GM19043 (cell line): Measurements from ENCODE around the gene COG7.
"Not testable (repeated sequence)": the region's sequence is repeated elsewhere in the genome, so short reads cannot be mapped to it uniquely, and the experiment has no call there.

Source experiments
- ATAC-seq: cut with Tn5 transposase; IDR thresholded peaks from one replicate; pipeline ENCODE4 v1.9.1; 2021; ENCODE audit warnings: low read depth; ENCODE audit not compliant: unreplicated experiment

Gene COG7

DNA sequence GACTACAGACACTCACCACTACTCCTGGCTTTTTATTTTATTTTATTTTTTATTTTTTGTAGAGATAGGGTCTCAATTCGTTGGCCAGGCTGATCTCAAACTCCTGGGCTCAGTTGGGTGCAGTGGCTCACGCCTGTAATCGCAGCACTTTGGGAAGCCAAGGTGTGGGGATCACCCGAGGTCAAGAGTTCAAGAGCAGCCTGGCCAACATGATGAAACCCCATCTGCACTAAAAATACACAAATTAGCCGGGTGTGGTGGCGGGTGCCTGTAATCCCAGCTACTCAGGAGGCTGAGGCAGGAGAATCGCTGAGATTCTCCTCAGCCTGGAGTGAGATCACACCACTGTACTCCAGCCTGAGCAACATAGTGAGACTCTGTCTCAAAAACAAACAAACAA lies 86.6 kb downstream of the COG7 start:
- ATAC-seq, result not testable (repeated sequence)

DNA sequence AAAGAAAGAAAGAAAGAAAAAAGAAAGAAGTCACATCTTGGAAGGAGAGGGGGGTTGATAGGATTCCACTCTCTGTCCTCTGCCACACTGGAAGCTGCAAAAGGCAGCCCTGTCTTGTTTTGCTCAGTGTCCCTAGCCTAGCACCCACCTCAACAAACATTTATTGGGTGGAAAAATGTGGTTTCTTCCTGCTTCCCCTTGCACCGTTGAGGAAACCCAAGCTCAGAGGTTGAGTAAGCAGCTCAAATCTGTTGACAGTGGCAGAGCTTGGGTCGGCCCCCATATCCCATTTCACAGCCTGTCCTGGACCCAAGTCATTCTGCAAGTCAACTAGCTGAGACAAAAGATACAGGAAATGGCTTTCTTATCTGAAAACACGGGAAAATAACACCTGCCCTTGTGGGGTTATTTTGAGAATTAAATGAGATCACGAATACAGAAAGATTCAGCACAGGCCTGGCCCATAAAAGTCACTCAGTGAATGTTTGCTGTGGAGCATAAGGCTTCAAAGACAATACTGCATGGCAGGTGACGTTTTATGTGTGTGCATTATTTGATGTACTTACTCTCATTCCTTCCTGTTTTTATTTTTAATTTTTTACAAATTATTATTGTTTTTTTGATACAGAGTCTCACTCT lies 87.3 kb downstream of the COG7 start:
- ATAC-seq, result no peak

DNA sequence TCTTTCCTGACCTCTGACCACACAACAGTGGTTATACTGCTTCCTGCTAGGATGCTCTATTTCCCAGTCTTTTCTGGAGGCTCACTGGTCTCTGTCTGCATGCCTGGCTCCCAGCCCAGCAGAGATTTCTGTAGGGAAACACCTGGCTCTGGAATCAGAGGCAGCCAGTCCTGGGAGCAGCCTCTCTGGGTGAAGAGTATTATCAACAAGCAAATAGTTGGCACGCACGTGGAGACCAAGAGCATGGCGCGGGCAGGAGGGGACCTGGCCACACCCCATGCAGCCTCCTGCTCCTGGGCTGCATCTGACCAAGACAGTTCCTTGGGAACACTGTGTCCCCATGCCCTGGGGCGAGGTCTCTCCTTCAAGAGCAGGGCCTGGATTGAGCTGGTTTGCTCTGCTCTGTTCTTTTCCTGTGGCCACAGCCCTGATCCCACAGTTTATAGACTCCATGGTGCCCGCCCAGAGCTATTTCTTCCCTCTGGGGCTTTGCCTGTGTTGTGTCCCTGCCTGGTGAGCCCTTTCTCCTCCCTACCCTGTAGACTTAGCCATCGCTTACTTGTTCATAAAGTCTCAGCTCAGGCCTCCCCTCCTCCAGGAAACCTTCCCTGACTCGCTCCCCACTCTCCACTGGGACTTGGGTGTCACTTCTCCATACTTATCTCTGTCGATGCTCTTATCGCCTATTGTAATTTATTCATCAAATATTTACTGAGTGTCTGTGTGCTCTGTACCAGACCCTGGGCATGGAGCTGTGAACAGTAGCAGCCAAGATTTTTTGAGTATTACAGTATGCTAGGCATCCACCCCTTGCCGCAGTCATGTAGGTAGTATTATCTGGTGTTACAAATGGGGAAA lies 90.3 kb downstream of the COG7 start:
- ATAC-seq, result no peak

- ATAC-seq, result no peak
Measured at GRCh38 chr16:23359092-23359760, 93.8 kb downstream of the COG7 start.

GRCh38 chr16:23357761-23358290 lies 95.2 kb downstream of the COG7 start:
- ATAC-seq, result no peak

DNA sequence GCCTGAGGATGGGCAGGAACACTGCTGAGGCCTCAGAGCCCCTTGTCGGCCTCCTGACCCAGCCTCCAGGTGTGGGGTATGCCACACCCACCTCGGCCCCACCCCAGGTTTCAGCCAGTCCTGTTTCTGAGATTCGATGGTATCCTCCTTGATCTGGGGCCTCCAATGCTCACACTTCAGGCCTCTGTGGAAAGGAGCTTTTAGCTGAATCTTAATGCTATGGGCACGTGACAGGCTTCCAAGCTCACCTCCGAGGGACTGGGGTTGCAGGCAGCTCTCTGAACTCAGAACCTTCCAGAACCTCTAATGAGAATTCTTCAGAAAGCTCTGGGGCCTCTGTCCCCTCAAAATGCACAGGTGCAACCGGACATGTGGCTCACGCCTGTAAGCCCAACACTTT lies 96.0 kb downstream of the COG7 start:
- no peak for ATAC-seq

- ATAC-seq, result no peak
Measured at GRCh38 chr16:23355106-23355670, 97.8 kb downstream of the COG7 start.

DNA sequence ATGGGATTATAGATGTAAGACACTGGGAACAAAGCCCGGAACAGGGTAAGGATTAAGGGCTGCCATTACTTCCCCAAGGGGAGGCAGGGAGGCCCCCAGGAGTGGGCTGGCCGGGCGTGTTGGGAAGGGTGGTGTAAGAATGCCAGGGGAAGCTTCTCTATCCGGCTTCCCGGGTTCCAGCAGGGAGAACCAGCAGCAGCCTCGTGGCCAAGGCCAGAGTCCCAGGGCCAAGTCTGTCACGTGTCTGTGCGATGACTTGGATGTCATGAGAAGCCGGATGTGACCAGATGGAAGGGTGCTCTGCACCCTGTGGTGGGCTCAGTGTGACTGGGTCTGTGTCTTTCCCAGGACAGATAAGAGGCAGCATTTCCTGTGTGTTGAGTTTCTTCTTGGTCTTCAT lies 98.7 kb downstream of the COG7 start:
- no peak for ATAC-seq

DNA sequence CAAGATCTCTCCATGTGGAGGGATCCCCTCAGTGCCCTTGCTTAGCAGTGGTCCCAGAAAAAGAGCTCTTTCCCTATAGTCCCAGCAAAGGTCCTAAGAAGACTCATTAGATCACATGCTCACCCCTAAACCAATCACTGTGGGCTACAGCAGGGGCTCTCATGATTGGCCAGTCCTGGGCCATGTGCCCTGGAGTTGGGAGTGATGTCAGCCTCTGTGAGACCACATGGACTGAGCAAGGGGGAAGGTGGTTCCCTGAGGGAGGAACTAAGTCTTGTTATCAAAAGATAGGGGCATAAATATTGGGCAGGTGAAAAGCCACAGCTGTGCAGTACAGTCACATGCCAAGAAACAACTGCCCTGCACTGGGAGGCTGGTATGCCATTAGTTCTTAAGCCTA lies 99.5 kb downstream of the COG7 start:
- no peak for ATAC-seq

- no peak for ATAC-seq
Measured at GRCh38 chr16:23351360-23351759, 101.6 kb downstream of the COG7 start.

DNA sequence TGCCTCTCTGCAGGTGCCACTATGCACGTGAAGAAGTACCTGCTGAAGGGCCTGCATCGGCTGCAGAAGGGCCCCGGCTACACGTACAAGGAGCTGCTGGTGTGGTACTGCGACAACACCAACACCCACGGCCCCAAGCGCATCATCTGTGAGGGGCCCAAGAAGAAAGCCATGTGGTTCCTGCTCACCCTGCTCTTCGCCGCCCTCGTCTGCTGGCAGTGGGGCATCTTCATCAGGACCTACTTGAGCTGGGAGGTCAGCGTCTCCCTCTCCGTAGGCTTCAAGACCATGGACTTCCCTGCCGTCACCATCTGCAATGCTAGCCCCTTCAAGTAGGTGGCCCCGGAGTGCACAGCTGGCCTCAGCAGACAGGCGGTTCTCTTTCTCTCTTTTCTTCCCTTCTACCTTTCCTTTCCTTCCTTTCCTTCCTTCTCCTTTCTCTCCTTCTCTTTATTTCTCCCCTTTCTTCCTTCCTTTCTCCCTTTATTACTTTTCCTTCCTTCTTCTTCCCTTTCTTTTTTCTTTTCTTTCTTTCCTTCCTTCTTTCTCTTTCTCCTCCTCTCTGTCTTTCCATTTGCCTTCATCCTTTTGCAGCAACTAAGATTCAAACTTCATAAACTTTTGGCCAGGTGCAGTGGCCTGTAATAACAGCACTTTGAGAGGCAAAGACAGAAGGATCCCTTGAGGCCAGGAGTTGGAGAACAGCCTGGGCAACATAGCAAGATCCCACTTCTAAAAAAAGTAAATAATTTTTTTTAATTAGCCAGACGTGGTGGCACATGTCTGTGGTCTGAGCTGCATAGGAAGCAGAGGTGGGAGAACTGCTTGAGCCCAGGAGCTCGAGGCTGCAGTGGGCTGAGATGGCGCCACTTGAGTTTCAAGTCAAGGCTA lies 104.2 kb downstream of the COG7 start:
- ATAC-seq, result no peak

GRCh38 chr16:23345237-23345636 lies 107.8 kb downstream of the COG7 start:
- no peak for ATAC-seq

GRCh38 chr16:23343643-23344612 lies 109.1 kb downstream of the COG7 start:
- ATAC-seq, result no peak

DNA sequence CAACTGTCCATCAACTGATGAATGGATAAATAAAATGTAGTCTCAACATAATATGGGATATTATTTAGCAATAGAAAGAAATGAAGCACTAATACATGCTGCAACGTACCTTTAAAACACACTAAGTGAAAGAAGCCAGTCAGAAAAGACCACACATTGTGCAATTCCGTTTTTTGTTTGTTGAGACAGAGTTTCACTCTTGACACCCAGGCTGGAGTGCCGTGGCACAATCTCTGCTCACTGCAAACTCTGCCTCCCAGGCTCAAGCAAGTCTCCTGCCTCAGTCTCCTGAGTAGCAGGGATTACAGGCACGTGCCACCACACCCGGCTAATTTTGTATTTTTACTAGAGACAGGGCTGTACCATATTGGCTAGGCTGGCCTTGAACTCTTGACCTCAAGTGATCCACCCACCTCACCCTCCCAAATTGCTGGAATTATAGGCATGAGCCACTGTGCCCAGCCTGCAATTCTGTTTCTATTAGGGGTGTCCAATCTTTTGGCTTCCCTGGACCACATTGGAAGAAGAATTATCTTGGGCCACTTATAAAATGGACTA lies 110.8 kb downstream of the COG7 start:
- no peak for ATAC-seq

GRCh38 chr16:23339787-23340186 lies 113.2 kb downstream of the COG7 start:
- no peak for ATAC-seq
